GM13977 (cell line): ENCODE measurements around the gene DACT3.

Experiments
- DNase-seq: peaks from one replicate; pipeline ENCODE4 v3.0.0; 2012; ENCODE audit warnings: low spot score
- in situ Hi-C: fragments of 300-500 bp; cut with MboI; formaldehyde crosslinking; loops from one replicate; pipeline ENCODE4 v1.12.0; 2022; ENCODE audit warnings: low sequenced_read_pairs, low pct_unique_long_range_greater_than_20kb, mixed read lengths, inconsistent platforms; ENCODE audit not compliant: unreplicated experiment
- TF ChIP-seq, protein P1 (sequence below): IDR thresholded peaks from 2 replicates; pipeline ENCODE4 v1.5.1; 2012; ENCODE audit warnings: mild to moderate bottlenecking, control low read depth; ENCODE audit not compliant: insufficient read depth; ENCODE audit errors: extremely low read depth, missing control alignments

Gene DACT3

DNA sequence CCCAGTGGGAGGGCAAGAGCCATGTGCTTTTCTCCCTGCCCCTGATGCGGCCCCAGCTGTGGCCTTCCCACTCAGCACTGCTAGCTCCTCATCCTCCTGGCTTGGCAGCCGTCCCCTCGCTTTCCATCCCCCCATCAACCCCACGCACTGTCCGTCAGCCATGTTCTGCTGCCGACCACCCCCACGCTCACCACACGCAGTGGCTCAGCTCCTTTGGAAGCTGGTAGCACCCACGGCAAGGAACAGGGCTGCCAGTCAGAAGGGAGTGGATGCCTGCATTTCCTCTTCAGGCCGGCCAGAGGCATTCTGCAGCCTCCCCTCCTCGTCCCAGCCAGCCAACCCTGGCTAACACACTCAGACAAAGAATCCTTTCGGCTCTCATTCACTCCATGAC lies 53.5 kb downstream of the DACT3 start:
- in situ Hi-C loops = no loop called here
- DNase-seq = no peak
- TF ChIP-seq, protein P1, sequence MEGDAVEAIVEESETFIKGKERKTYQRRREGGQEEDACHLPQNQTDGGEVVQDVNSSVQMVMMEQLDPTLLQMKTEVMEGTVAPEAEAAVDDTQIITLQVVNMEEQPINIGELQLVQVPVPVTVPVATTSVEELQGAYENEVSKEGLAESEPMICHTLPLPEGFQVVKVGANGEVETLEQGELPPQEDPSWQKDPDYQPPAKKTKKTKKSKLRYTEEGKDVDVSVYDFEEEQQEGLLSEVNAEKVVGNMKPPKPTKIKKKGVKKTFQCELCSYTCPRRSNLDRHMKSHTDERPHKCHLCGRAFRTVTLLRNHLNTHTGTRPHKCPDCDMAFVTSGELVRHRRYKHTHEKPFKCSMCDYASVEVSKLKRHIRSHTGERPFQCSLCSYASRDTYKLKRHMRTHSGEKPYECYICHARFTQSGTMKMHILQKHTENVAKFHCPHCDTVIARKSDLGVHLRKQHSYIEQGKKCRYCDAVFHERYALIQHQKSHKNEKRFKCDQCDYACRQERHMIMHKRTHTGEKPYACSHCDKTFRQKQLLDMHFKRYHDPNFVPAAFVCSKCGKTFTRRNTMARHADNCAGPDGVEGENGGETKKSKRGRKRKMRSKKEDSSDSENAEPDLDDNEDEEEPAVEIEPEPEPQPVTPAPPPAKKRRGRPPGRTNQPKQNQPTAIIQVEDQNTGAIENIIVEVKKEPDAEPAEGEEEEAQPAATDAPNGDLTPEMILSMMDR = no peak

DNA sequence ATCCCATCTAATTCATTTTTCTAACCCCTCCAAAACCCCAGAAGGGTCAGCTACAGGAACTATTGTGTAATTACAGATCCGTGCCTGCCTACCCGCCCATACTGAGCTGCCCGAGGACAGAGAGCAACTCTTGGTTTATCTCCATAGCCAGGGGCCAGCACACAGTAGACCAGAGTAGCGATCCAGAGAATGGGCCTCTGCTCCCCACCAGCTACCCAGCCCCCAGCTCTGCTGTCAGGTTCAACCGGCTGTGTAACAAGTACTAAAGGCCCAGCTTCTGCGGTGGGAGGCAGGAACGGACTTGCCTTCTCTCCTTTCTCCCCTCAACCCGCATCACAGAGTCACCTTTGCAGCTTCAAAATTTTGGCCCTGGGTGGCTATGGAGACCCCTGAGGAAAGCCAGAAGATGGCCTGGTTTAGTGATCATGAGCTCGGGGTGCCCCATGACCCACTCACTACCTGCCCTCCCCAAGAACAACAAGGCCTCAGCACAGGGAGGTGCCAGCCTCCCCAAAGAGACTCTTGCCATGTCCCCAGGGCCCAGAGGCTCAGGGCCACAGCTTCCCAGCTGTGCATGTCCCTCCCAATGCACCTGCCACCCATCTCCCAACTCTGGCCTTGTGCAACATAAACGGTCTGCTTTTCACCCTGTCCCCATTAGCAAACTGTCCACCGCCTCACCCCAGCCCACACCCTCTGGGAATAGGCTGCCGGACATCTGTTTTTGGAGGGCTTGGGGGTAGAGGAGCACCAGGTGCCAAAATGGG lies 54.1 kb downstream of the DACT3 start:
- DNase-seq = peak; percentile 1
- in situ Hi-C loops = no loop called here
- TF ChIP-seq, protein P1 = no peak

DNA sequence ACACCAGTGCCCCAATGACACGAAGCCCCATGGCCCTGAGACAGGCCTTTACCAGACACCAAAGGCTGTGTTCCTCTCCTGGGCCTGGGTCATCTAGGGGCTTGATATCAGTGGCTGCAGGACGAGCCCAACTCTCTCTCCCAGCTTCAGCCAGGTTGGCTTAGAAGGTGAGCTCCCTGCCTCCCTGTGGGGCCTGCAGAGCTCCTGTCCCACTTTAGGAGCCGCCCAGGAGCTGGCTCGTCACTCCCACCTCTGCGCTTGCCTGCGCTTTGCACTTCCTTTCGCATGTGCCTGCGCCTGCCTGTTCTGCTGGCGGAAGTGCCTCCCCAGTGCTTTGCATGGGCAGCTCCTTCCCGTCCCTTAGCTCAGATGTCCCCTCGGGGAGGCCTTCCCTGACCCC lies 55.0 kb downstream of the DACT3 start:
- DNase-seq = no peak
- in situ Hi-C loops = no loop called here
- TF ChIP-seq, protein P1 = no peak

DNA sequence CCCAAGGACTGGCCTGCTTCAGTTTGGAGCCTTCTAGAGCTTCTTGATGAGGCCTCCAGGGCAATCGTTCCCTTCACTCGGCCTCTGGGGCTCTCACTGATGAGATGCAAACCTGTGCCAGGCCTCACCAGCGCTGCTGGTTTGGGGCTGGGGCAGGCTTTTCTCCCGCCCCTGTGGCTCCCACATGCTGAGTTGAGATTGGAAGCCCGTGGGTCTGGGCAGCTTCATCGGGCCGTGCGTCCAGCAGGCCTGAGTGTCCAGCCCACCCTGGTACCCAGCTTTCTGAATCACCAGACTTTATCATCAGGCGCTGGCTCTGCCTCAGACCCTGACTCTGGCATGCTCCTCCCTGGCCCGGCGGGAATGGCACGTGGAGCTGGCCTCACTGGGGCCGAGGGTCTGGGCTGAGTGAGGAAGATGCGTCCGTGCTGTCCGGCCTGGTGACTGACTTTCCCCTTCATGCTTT lies 55.6 kb downstream of the DACT3 start:
- no peak for DNase-seq
- in situ Hi-C loops = no loop called here
- TF ChIP-seq, protein P1 = no peak

DNA sequence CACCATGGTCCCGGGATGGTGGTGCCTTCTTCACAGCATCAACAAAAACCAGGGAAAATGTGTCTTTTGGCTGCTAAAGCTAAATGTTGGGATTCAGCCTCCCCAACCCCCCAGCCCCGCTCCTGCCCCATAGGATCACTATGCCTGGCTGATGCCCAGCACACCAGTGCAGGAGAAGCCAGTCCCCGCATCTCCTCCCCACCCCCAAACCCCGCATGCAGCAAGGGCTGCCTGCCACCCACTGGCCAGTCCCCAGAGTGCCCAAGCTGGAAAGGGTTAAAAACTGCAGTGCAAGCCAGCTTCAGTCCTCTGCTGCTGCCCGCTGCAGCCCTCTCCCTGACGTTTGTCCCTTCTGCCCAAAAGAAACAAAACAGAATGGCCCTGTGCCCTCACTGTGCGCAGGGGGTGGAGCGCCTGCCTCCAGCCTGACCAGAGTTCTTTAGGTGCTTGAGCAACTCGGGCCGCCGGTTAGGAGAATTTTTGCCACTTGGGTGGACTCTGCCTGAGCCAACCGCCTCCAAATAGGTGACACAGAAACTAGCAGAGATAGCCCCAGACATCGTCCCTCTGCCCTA lies 56.1 kb downstream of the DACT3 start:
- TF ChIP-seq, protein P1 = no peak
- no peak for DNase-seq
- in situ Hi-C loops = no loop called here

DNA sequence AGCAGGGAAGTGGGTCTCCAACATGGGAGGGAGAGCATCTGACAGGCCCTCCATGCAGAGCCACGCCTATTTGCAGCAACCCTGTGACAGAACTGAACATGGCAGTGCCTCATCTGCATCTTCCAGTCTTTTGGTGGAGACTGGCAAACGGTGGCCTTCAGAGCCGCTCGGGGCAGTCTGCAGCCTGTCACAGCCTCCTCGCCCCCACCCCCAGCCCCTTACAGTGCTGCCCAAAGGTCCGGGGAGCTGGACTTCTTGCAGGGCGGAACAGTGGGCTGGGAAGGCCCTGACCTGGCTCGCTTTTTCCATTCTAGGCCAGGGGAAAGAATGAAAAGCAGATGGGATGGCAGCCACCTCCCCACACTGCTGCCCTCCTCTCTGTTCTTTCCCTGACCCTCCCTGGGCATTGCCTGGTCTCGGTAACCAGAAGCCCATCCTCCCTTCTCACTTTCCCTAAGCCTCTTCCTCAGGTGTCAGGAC lies 57.2 kb downstream of the DACT3 start:
- in situ Hi-C loops = no loop called here
- no peak for DNase-seq
- TF ChIP-seq, protein P1 = no peak
